HepG2 (cell line): Measurements from ENCODE around the gene PARP15. TPM values are rescaled to one million over a fixed set of nuclear protein-coding genes. Genes with fewer than 3 reads are reported as not detected.

Experiments
- FOXO1 ChIP-seq: sonication (generic); formaldehyde crosslinking; IDR thresholded peaks from 2 replicates; pipeline ENCODE4 v1.4.0; 2020; ENCODE audit warnings: missing genetic modification reagents
- ISX ChIP-seq: sonication (generic); formaldehyde crosslinking; conservative IDR thresholded peaks from 2 replicates; pipeline ENCODE4 v1.5.0; 2020; ENCODE audit warnings: missing genetic modification reagents
- KDM4B ChIP-seq: sonication (generic); formaldehyde crosslinking; IDR thresholded peaks from 2 replicates; pipeline ENCODE4 v1.4.0; 2020; ENCODE audit warnings: missing genetic modification reagents
- MEF2D ChIP-seq: sonication (generic); formaldehyde crosslinking; IDR thresholded peaks from 2 replicates; pipeline ENCODE4 v1.5.1; 2020; ENCODE audit warnings: mild to moderate bottlenecking, missing genetic modification reagents
- MYC ChIP-seq: sonication (generic); formaldehyde crosslinking; IDR thresholded peaks from 2 replicates; pipeline ENCODE4 v1.9.0; 2021; ENCODE audit warnings: missing genetic modification reagents, borderline replicate concordance
- SMAD3 ChIP-seq: sonication (generic); formaldehyde crosslinking; IDR thresholded peaks from 2 replicates; pipeline ENCODE4 v1.4.0; 2020; ENCODE audit warnings: missing genetic modification reagents
- WIZ ChIP-seq: sonication (generic); formaldehyde crosslinking; IDR thresholded peaks from 2 replicates; pipeline ENCODE4 v1.5.1; 2020; ENCODE audit warnings: mild to moderate bottlenecking, missing genetic modification reagents
- ZNF101 ChIP-seq: sonication (generic); formaldehyde crosslinking; IDR thresholded peaks from 2 replicates; pipeline ENCODE4 v1.4.0; 2020; ENCODE audit warnings: mild to moderate bottlenecking, low read depth, missing genetic modification reagents, borderline replicate concordance
- ZNF160 ChIP-seq: sonication (generic); formaldehyde crosslinking; IDR thresholded peaks from 2 replicates; pipeline ENCODE4 v1.8.0; 2022; ENCODE audit warnings: mild to moderate bottlenecking, inconsistent platforms, missing genetic modification reagents
- ZNF331 ChIP-seq: sonication (generic); formaldehyde crosslinking; IDR thresholded peaks from 2 replicates; pipeline ENCODE4 v1.4.0; 2020; ENCODE audit warnings: missing genetic modification reagents
- ZNF772 ChIP-seq: sonication (generic); formaldehyde crosslinking; IDR thresholded peaks from 2 replicates; pipeline ENCODE4 v1.5.0; 2020; ENCODE audit warnings: mild to moderate bottlenecking, missing genetic modification reagents
- polyA plus RNA-seq, 8 experiments: library from polyadenylated mRNA; depleted of rRNA in 3 of 8; stranded (reverse) in 7 of 8; unstranded in 1 of 8; fragments of >200 nt; fragmentation: Illumina TruSeq in 4 of 8; extraction: Trizol in 4 of 8; gene quantifications; 2 replicates each; pipeline versions ENCODE4 v1.2.1 to v1.2.3, GENCODE V29; 2011 to 2016; ENCODE audit warnings: low read depth in 4 of 8, missing spikeins in 1 of 8, mixed read lengths in 1 of 8; ENCODE audit not compliant: insufficient read depth in 1 of 8
- total RNA-seq, 5 experiments: library from RNA; depleted of rRNA; stranded (reverse); fragments of >200 nt; fragmentation: Illumina TruSeq; extraction: Trizol; gene quantifications; 2 replicates each; pipeline ENCODE4 v1.2.3, GENCODE V29; 2016; ENCODE audit warnings: low read depth in 1 of 5
- TF ChIP-seq, protein P1 (sequence below): sonication (generic); formaldehyde crosslinking; IDR thresholded peaks from 2 replicates; pipeline ENCODE4 v1.4.0; 2020; ENCODE audit warnings: mild to moderate bottlenecking, missing genetic modification reagents
- TF ChIP-seq, protein P2 (sequence below): sonication (generic); formaldehyde crosslinking; IDR thresholded peaks from 2 replicates; pipeline ENCODE4 v1.5.0; 2020; ENCODE audit warnings: mild to moderate bottlenecking, missing genetic modification reagents

Gene PARP15
- total and polyA plus RNA-seq, 2 of the 13 experiments (the other 11 are each of a cell fraction or from before 2014, with no cell fraction given), result 0.02 TPM; not detected in 1

DNA sequence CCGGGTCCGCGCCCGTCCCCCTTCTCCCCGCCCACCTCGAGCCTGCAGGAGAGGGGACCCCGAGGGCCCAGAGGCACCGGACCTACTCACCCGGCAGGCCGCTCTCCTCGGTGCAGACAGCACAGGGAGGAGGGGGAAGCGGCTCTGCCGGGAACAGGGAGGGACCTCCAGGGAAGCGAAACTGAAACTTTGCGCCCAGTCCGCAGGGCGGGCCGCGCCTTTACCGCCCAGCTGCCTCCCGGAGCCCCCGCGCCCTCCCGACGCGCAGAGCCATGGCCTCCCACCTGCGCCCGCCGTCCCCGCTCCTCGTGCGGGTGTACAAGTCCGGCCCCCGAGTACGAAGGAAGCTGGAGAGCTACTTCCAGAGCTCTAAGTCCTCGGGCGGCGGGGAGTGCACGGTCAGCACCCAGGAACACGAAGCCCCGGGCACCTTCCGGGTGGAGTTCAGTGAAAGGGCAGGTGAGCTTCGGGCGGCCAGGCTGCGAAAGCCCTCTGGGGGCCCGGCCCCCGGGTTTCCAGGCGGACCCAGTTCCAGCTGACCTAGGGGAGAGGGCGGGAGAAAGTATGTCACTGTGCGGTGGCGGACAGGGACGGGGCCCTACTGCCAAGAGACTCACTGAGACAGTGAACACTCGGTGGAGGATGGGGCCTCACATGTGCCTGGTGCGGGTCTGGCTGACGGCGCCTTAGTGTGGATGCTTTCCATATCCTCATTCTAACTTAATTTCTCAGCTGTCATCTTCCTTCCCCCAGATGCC is 13.1 kb upstream of the PARP15 start, which contains the start of the genes DTX3L and PARP9 (continued):
- TF ChIP-seq, protein P1, sequence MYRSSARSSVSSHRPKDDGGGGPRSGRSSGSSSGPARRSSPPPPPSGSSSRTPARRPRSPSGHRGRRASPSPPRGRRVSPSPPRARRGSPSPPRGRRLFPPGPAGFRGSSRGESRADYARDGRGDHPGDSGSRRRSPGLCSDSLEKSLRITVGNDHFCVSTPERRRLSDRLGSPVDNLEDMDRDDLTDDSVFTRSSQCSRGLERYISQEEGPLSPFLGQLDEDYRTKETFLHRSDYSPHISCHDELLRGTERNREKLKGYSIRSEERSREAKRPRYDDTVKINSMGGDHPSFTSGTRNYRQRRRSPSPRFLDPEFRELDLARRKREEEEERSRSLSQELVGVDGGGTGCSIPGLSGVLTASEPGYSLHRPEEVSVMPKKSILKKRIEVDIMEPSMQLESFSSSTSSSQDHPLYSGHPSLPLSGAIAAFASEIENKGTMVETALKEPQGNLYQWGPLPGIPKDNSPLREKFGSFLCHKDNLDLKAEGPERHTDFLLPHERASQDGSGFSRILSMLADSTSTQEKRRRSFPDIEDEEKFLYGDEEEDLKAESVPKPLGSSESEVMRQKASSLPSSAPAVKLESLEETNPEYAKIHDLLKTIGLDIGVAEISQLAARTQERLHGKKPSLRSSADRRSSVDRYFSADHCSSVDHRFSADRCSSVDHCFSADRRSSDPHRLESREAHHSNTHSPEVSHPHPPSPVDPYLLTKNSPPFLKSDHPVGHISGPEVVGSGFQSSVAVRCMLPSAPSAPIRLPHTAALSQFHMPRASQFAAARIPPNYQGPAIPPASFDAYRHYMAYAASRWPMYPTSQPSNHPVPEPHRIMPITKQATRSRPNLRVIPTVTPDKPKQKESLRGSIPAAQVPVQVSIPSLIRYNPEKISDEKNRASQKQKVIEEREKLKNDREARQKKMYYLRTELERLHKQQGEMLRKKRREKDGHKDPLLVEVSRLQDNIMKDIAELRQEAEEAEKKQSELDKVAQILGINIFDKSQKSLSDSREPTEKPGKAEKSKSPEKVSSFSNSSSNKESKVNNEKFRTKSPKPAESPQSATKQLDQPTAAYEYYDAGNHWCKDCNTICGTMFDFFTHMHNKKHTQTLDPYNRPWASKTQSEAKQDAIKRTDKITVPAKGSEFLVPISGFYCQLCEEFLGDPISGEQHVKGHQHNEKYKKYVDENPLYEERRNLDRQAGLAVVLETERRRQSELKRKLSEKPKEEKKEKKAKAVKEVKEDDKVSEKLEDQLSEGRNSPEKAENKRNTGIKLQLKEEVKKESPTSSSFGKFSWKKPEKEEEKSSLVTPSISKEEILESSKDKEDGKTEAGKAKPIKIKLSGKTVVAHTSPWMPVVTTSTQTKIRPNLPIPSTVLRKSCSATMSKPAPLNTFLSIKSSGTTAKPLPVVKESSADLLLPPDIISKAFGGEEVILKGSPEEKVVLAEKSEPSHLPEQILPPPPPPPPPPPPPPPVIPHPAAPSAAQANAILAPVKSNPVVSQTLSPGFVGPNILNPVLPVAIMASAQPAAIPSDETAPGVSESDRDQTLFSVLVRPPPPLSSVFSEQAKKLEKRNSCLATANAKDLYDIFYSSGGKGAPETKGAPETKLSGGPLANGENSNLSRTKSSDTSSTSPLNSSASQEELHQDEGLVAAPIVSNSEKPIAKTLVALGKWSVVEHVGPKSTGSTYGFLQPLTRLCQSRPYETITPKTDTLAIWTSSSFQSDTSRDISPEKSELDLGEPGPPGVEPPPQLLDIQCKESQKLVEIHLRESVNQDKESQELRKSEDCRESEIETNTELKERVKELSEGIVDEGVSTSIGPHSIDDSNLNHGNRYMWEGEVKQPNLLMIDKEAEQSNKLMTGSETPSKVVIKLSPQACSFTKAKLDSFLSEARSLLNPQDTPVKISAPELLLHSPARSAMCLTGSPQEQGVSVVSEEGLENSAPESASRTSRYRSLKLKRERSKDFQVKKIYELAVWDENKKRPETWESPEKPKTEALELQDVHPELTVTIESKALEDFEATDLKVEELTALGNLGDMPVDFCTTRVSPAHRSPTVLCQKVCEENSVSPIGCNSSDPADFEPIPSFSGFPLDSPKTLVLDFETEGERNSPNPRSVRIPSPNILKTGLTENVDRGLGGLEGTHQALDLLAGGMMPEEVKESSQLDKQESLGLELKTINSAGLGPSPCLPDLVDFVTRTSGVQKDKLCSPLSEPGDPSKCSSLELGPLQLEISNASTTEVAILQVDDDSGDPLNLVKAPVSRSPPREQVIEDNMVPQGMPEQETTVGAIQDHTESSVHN, result no peak
- peak; percentile 90 for TF ChIP-seq ZNF772
- TF ChIP-seq WIZ (CRISPR knock-in tag), result no peak
- TF ChIP-seq, protein P2, sequence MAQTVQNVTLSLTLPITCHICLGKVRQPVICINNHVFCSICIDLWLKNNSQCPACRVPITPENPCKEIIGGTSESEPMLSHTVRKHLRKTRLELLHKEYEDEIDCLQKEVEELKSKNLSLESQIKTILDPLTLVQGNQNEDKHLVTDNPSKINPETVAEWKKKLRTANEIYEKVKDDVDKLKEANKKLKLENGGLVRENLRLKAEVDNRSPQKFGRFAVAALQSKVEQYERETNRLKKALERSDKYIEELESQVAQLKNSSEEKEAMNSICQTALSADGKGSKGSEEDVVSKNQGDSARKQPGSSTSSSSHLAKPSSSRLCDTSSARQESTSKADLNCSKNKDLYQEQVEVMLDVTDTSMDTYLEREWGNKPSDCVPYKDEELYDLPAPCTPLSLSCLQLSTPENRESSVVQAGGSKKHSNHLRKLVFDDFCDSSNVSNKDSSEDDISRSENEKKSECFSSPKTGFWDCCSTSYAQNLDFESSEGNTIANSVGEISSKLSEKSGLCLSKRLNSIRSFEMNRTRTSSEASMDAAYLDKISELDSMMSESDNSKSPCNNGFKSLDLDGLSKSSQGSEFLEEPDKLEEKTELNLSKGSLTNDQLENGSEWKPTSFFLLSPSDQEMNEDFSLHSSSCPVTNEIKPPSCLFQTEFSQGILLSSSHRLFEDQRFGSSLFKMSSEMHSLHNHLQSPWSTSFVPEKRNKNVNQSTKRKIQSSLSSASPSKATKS (CRISPR knock-in tag), result no peak
- TF ChIP-seq KDM4B (CRISPR knock-in tag), result no peak
- TF ChIP-seq FOXO1 (CRISPR knock-in tag), result no peak
- no peak for TF ChIP-seq SMAD3 (CRISPR knock-in tag)
- TF ChIP-seq MYC (CRISPR knock-in tag), result peak; percentile 86
- TF ChIP-seq ZNF160 (CRISPR knock-in tag), result peak; percentile 74
- TF ChIP-seq MEF2D (CRISPR knock-in tag), result no peak
- TF ChIP-seq ISX, result no peak
- peak; percentile 69 for TF ChIP-seq ZNF331
- no peak for TF ChIP-seq ZNF101
